ENCODE measurements around the gene SDCCAG8. TPM values are rescaled to one million over a fixed set of nuclear protein-coding genes. Genes with fewer than 3 reads are reported as not detected.

Gene SDCCAG8
- polyA plus RNA-seq, 1 donor, result 35.0 TPM

DNA sequence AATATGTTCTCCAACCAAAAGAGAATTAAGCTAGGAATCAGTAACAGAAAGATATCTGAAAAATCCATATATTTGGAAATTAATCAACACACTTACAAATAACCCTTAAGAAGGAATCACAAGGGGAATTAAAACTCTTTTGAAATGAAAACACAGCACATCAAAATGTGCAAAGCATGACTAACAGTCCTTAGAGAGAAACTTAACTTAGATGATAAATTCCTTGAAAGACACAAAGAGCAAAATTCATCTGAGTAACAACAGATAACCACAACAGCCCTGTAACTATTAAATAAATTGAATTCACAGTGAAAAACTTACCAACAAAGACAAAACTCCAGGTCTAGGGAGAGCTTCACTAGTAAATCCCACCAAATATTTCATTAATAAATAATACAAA, 283.8 kb downstream of the SDCCAG8 start:
- no peaks in the 10 kb centered on the region for H3K27me3 ChIP-seq (ENCODE audit: control insufficient read depth, insufficient read depth, low read length)
- no peaks in the 10 kb centered on the region for H3K4me1 ChIP-seq (ENCODE audit: control insufficient read depth, insufficient read depth, low read length)
- H3K27ac ChIP-seq (ENCODE audit: low read length), result no peak overlapping the region
- no peaks in the 10 kb centered on the region for H3K36me3 ChIP-seq (ENCODE audit: control insufficient read depth, insufficient read depth, low read length)
- no peak overlapping the region for H3K4me3 ChIP-seq (ENCODE audit: low read length)
- no peak for DNase-seq
- no peaks in the 10 kb centered on the region for H3K9me3 ChIP-seq (ENCODE audit: control insufficient read depth, low read depth, low read length)

DNA sequence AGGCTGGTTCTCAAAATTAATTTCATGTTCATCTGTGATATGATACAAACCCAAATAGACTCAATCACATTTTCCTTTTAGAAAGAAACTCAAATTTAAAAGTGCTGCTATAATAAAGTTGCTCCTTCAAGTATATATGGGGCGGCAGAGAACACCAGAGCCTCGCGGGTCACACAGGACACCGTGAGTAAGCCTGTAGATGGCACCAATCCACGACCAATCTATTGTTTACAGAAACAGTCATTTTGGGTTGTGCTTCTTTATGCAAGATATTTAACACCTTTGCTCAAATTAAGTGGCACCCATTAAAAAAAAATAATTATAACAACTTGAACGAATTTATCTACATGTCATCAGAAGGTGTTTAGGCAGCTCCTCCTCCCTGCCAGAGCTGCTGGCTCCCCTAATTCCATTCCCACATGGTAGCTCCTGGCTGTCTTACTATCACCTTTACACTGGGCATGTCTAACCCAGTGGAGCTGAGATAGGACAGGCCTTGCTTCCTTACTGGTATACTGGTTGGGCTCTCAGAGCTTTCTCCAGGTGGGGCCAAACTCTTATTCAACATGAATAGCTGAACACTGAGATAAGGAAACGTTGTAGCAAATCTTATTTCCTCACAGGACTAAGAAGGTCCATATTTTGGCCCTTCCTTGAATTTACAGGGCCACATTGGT, 287.0 kb downstream of the SDCCAG8 start:
- Histone ChIP-seq H3K27me3 (ENCODE audit: control insufficient read depth, insufficient read depth, low read length) (no peaks in the 10 kb centered on the region), H3K36me3 (ENCODE audit: control insufficient read depth, insufficient read depth, low read length) (no peaks in the 10 kb centered on the region), H3K9me3 (ENCODE audit: control insufficient read depth, low read depth, low read length) (no peaks in the 10 kb centered on the region), H3K4me1 (ENCODE audit: control insufficient read depth, insufficient read depth, low read length) (no peaks in the 10 kb centered on the region), H3K27ac (ENCODE audit: low read length) (no peak overlapping the region), H3K4me3 (ENCODE audit: low read length) (no peak overlapping the region)
- DNase-seq, result no peak
- WGBS (ENCODE audit: insufficient coverage, low lambda C conversion rate), result no CpG with 5 or more reads among the region's 7 CpGs

DNA sequence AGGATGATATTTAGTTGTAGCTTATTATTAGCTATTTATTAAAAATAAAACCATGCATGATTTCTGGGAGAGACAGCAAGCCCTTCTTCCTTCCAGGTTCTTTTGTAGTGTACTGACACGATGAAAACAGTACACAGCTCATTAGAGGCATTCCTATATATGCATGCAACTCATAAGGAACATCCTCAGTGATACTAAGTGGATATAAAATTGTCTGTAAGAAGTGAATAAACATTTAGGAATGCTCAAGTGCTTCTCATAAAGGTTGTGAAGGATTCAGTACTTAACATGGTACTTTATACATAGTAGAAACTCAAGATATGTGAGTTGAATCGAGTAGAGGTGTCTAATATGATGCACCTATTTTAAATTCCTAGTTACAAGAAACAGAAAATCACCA, 287.7 kb downstream of the SDCCAG8 start:
- Histone ChIP-seq H3K27ac (ENCODE audit: low read length) (no peak overlapping the region), H3K4me1 (ENCODE audit: control insufficient read depth, insufficient read depth, low read length) (no peaks in the 10 kb centered on the region), H3K4me3 (ENCODE audit: low read length) (no peak overlapping the region), H3K36me3 (ENCODE audit: control insufficient read depth, insufficient read depth, low read length) (no peaks in the 10 kb centered on the region), H3K27me3 (ENCODE audit: control insufficient read depth, insufficient read depth, low read length) (no peaks in the 10 kb centered on the region), H3K9me3 (ENCODE audit: control insufficient read depth, low read depth, low read length) (no peaks in the 10 kb centered on the region)
- DNase-seq, result no peak
- WGBS (ENCODE audit: insufficient coverage, low lambda C conversion rate), result no CpG with 5 or more reads among the region's 2 CpGs

DNA sequence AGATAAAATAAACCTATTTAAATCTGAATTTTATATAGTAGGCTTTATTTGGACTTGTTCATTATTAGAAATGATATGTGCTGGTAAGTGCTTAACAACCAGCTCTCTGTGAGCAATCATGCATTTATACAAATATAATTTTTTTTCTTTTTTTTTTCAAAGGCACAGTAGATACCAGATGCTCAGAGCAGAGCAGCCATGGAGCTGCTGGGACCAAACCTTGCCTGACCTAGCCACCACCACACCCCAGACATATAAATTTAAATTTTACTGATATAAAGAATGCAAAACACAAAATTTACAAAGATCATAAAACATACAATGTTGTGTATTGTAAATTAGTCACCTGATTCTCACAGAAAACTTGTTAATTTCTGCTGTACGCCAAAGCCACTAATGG, 290.6 kb downstream of the SDCCAG8 start:
- no peak for DNase-seq
- no peaks in the 10 kb centered on the region for H3K27me3 ChIP-seq (ENCODE audit: control insufficient read depth, insufficient read depth, low read length)
- H3K4me3 ChIP-seq (ENCODE audit: low read length), result no peak overlapping the region
- H3K27ac ChIP-seq (ENCODE audit: low read length), result no peak overlapping the region
- H3K36me3 ChIP-seq (ENCODE audit: control insufficient read depth, insufficient read depth, low read length), result no peaks in the 10 kb centered on the region
- WGBS (ENCODE audit: insufficient coverage, low lambda C conversion rate), result no CpG with 5 or more reads among the region's 1 CpG
- H3K9me3 ChIP-seq (ENCODE audit: control insufficient read depth, low read depth, low read length), result no peaks in the 10 kb centered on the region
- no peaks in the 10 kb centered on the region for H3K4me1 ChIP-seq (ENCODE audit: control insufficient read depth, insufficient read depth, low read length)

DNA sequence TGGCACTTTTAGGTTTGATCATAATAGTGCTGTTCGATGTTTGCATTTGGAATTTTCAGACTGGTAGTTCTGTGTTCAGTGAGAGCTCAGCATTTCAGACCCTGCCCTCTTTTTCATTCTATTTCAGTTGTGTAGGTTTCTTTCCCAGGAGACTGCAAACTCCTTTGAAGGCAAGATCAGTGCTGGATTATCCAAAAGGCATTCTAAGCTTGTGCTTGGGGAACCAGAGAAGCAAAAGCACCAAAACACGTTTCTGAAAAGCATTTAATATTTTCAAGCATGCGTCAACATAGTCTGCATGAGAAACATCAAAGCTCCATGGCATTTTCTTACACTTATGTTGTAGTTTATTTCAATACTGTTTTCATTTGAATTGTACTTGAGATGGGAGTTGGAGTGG, 292.1 kb downstream of the SDCCAG8 start:
- H3K4me3 ChIP-seq (ENCODE audit: low read length), result no peak overlapping the region
- H3K27me3 ChIP-seq (ENCODE audit: control insufficient read depth, insufficient read depth, low read length), result no peaks in the 10 kb centered on the region
- no peaks in the 10 kb centered on the region for H3K36me3 ChIP-seq (ENCODE audit: control insufficient read depth, insufficient read depth, low read length)
- no peak overlapping the region for H3K27ac ChIP-seq (ENCODE audit: low read length)
- H3K9me3 ChIP-seq (ENCODE audit: control insufficient read depth, low read depth, low read length), result no peaks in the 10 kb centered on the region
- DNase-seq, result no peak
- no peaks in the 10 kb centered on the region for H3K4me1 ChIP-seq (ENCODE audit: control insufficient read depth, insufficient read depth, low read length)
- WGBS (ENCODE audit: insufficient coverage, low lambda C conversion rate), result no CpG with 5 or more reads among the region's 3 CpGs

DNA sequence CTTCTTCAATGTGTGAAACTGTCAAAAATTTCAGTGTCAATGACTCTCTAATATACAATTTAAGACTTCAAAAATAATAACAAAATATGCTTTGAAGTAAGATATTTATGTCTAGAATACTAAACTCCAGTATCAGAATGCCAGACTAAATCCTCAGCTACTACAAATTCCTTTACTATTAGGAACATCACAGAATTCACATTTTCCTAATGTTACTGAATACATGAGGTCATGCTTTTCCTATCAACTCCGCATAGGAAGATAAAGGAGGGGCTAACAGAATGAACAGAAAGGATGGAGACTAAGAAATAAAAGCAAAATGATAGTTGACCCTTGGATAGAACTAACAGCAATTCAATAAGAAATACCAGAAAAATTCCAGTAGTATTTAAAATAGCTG, 292.7 kb downstream of the SDCCAG8 start:
- H3K9me3 ChIP-seq (ENCODE audit: control insufficient read depth, low read depth, low read length), result no peaks in the 10 kb centered on the region
- no peak for DNase-seq
- no peaks in the 10 kb centered on the region for H3K36me3 ChIP-seq (ENCODE audit: control insufficient read depth, insufficient read depth, low read length)
- no peak overlapping the region for H3K4me3 ChIP-seq (ENCODE audit: low read length)
- no peaks in the 10 kb centered on the region for H3K4me1 ChIP-seq (ENCODE audit: control insufficient read depth, insufficient read depth, low read length)
- H3K27ac ChIP-seq (ENCODE audit: low read length), result no peak overlapping the region
- no peaks in the 10 kb centered on the region for H3K27me3 ChIP-seq (ENCODE audit: control insufficient read depth, insufficient read depth, low read length)
- WGBS (ENCODE audit: insufficient coverage, low lambda C conversion rate), result 100% methylated on average over 1 of the region's 1 CpG

DNA sequence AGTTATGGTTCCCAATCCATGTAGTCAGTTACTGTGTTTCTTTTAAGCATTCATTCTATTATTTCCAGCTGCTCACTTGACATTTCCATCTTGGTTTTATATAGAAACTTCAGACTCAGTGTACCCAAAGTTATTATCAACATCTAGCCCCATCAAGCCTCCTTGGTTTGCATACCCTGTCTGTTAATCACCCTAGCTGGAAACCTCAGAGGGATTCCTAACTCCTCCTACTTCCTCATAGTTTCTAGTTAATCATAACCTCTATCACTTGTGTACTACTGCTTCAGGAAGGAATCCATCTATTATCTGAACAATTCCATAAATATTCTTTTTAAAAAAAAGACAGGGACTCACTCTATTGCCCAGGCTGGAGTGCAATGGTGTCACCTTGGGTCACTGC, 293.3 kb downstream of the SDCCAG8 start:
- Histone ChIP-seq H3K4me3 (ENCODE audit: low read length) (no peak overlapping the region), H3K9me3 (ENCODE audit: control insufficient read depth, low read depth, low read length) (no peaks in the 10 kb centered on the region), H3K27ac (ENCODE audit: low read length) (no peak overlapping the region), H3K4me1 (ENCODE audit: control insufficient read depth, insufficient read depth, low read length) (no peaks in the 10 kb centered on the region), H3K27me3 (ENCODE audit: control insufficient read depth, insufficient read depth, low read length) (no peaks in the 10 kb centered on the region), H3K36me3 (ENCODE audit: control insufficient read depth, insufficient read depth, low read length) (no peaks in the 10 kb centered on the region)
- DNase-seq, result no peak

Other genes starting within 250 kb of the SDCCAG8 start
- 25.0 TPM for gene CEP170, start 760 bp upstream of the SDCCAG8 start, polyA plus RNA-seq